ENCODE measurements around the gene TSHZ3.

Gene TSHZ3

DNA sequence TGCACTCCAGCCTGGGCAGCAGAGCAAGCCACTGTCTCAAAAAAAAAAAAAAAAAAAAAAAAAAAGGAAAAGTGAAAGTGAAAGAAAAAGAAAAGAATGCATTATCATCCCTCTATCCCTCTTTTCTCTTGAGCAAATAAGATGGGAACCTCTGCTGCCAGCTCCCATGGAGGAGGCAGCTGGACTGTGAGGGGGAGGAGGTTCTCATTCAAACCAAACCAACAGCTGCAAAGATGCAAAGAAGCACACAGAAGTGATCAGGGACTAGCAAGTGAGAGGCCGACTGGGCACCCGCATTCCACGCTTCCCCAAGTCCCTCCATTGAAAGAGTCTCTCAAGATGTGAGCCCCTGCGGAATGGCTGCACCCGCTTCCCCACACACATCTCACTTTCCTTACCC lies 63.5 kb downstream of the TSHZ3 start:
- no peak for DNase-seq

- no peak for DNase-seq
Observed at GRCh38 chr19:31284621-31285020, 64.6 kb downstream of the TSHZ3 start.

DNA sequence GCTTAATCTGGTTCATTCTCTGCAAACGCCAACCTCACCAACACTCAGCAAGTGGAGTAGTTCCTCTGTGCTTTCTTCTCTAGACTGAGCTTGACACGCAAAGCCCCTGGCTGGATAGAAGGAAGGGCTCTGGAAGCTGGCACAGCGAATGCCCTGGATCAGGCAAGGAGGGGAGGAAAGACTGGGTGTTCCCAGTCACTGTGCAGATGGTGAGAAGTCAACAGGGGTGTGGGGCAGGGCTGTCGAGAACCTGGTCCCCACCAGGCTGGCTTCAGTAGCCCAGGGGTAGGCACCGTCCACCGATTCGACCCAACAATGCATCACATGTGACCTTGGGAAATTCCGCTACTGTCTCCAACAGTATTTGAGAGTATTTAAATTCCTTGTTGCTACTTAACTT lies 65.5 kb downstream of the TSHZ3 start:
- no peak for DNase-seq

- no peak for DNase-seq
Observed at GRCh38 chr19:31282346-31282745, 66.9 kb downstream of the TSHZ3 start.

DNA sequence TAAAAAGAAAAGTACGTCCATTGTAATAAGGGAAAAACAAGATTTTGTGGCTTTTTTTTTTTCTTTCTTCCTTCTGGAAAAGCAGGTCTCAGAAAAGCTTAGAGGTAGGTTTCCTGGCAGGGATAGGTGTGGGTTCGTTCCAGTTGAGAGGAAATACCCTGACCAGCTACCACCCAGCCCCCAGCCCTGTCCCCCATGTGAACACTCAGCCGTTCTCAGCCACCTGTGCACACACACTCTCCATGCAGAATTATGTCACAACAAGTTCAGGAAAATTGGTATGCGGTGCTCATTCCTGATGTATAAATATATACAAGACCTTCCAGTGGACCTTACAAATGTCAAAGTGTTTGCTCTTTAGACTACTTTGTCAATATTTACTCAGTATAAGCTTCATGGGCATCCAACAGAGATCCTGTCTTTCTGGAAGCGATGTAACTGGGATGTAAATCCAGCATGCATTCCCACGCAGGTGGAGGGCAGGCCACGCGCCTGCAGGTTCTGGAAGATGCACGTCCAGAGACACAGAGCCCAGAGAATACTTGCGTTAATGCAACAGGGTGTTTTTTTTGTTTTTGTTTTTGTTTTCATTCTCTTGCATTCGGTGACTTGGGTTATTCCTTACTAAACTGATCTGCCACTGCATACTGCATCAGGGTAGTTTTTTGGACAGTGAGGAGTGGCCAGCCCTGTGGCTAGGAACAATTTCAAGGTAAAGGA lies 68.8 kb downstream of the TSHZ3 start:
- DNase-seq = no peak

GRCh38 chr19:31279436-31279765 lies 69.8 kb downstream of the TSHZ3 start:
- DNase-seq = no peak

DNA sequence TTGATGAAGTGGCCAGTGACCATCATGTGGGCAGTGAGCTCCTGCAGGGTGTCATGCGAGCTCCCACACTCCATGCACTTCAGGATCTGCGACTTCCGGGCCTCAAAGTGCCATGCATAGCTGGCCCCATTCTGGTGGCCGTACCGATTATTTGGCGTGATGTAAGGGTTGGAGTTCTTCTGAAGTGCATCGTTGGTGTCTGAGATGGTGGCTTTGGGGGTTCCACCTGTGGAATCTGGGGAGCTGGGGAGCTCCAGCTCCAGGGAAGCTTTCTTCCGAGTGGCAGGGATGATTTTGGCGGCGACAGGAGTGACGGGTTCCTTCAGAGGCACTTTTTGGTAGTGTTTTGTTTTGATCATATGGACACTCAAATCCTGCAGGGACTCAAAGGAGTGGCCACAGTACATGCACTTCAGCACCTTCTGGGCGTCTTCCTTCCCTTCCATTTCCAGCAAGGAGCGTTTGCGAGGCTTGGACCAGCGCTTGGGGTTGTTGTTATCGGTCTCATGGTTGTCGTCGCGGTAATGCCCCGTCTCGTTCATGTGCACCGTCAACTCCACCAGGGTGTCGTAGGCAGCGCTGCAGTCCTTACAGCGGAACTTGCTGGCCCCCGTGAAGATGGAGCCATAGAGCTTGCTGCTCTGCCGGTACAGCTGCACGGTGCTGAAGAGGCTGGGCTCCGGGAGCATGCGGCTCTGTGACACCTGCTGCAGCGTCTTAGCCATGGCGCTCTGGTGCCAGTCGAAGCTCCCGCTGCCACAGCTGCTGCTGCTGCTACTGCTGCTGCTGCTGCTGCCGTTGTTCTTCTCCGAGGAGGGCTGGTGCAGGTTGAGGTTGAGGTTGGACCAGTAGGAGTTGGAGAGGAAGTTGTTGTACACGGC lies 70.4 kb downstream of the TSHZ3 start:
- no peak for DNase-seq

GRCh38 chr19:31277516-31277915 lies 71.7 kb downstream of the TSHZ3 start:
- no peak for DNase-seq

DNA sequence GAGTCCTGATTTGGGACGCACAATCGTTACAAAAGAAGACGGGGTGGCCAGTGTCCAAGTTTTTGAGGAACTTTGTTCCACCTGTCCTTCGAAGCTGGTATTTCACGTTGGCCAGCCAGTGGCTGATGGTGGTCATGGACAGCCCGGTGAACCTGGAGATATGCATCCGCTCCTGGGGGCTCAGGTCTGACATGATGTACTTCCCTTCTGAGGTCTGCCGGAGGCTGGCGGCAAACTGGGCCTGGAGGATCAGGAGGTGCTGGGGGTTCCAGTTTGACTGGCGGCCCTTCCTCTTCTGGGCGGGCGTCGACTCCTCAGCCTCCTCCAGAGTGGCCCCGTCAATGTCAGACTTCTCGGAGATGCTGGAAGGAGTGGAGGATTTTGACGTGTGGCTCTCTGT lies 72.4 kb downstream of the TSHZ3 start:
- no peak for DNase-seq

GRCh38 chr19:31275068-31275334 lies 74.2 kb downstream of the TSHZ3 start:
- no peak for DNase-seq

DNA sequence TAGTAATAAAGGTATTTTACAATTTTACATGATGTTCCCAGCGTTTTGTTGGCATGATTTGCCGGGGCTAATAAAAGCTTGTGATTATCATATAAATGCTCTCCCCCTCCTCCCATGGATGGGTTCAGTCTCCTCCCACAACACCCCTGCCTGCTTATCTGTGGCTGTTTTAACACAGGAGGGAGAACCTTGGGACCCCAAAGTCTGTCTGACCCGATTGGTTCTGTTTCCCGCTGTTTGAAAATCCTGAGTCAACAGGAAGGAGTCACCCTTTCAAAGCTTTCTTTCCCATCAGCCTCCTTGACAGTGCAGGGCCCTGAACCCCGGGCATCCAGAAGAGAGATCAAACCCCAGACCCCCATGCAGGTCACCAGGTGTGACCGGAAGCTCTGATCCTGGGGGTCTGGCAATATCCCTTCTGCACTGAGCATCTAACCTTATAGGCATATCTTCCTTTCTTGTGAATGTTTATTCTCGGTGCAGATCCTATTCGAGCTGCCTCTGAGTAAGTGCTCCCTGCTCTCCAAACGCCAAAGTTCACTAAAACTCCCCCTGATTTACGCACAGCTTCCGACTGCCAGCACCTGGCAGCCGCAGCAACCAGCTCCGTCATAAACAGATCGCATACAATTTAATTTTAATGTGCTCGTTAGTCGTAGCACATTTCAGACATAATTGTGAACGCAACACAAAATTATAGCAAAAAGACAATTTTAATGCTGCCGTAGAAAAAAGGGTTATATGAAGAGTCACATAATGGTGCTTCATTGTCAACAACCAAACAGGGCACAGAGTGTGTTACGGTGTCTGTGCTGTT lies 74.8 kb downstream of the TSHZ3 start:
- DNase-seq = no peak

- no peak for DNase-seq
Observed at GRCh38 chr19:31272583-31273106, 76.6 kb downstream of the TSHZ3 start.

DNA sequence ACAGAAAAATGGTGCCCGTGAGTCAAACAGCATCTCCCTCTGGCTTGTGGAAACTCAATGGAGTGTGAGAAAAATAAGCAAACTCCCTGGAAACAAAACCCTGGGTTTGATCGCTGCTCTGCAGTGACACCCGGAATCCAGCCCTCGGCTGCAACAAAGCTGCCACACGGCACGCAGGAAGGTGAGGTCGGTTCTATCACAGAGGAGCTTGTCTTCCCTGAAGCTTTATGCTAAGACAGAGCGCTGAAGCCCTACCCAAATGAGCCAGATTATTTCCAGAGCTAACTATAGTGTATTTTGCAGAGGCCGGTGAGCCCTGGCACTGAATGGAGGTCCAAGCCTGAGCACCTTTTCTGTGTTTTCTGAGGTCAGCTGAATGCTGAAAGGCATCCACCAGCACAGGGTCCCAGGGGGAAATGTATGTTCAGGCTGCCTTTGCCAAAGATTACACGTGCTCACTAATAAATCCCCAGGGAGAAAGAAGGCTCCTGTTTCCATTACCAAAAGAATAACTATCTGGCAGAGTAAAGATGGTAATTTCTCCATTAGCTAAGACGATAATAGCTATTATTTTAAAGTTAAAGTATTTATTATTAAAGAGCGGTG lies 77.8 kb downstream of the TSHZ3 start:
- DNase-seq = no peak

- DNase-seq = no peak
Observed at GRCh38 chr19:31270897-31271296, 78.3 kb downstream of the TSHZ3 start.

DNA sequence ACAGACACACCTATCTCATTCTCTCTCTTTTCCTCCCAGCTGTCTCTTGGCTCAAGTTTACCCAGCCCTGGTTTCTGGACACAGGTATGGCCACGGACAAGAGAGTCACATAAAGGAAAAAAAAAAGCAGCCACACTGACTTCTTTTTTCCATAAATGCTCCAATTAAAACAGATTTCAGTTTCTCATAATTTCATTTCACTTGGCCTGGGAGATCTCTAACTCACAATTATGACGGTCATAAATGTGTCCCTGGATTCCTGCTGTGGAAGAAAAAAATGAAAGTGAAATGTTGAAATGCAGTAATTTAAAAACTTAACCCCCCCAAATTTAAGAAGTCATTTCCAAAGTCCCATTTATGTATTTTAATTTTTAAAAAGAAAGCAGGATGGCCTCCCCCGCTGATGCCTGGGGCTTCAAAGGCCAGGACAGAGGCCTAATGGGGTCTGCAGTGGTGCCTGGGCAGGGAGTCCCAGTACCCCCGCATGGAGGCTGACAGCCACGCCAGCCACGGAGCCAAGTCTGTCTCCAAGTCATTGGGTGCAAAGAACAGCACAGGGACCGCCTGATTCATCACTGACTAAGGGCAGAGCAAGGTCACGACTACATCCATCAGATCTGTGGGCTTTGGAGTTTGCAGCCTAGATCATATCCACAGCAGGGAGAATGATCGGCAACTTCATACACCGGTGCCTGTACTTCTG lies 79.7 kb downstream of the TSHZ3 start:
- no peak for DNase-seq

DNA sequence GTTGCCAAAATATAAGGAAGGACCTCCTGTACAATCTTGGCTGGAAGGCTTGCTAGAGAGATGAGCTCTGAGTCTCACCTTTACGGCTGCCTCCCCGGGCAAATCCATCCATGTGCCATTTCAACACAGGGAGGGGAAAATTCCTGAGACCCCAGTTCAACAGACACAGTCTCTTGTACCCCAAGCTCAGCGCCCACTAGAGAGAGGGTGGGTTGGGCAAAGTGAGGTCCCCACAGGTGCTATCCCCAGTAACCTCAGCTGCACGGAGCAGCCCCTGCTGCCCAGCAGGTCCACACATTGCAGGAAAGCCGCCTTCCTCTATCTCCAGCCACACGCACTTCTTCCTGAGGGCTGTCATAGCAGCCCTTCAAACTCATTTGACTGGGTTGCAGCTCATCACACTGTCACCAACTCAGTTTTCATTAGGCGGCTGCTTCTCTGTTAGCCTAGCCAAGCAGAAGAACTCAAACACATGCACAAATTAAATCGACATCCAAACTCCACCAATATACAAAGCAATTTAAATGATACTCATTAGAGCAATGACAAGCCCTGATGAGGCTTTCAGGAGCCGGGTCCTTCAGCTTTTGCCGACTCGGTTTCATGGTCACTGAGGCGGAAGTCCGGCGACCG lies 80.4 kb downstream of the TSHZ3 start:
- DNase-seq = no peak

GRCh38 chr19:31266731-31267130 lies 82.5 kb downstream of the TSHZ3 start:
- no peak for DNase-seq

GRCh38 chr19:31266196-31266595 lies 83.0 kb downstream of the TSHZ3 start:
- DNase-seq = no peak

- no peak for DNase-seq
Observed at GRCh38 chr19:31264041-31264778, 85.0 kb downstream of the TSHZ3 start.

- no peak for DNase-seq
Observed at GRCh38 chr19:31263328-31263727, 85.9 kb downstream of the TSHZ3 start.

- DNase-seq = no peak
Observed at GRCh38 chr19:31262725-31263191, 86.5 kb downstream of the TSHZ3 start.
